ENCODE measurements around the gene P4HB.

Gene P4HB

DNA sequence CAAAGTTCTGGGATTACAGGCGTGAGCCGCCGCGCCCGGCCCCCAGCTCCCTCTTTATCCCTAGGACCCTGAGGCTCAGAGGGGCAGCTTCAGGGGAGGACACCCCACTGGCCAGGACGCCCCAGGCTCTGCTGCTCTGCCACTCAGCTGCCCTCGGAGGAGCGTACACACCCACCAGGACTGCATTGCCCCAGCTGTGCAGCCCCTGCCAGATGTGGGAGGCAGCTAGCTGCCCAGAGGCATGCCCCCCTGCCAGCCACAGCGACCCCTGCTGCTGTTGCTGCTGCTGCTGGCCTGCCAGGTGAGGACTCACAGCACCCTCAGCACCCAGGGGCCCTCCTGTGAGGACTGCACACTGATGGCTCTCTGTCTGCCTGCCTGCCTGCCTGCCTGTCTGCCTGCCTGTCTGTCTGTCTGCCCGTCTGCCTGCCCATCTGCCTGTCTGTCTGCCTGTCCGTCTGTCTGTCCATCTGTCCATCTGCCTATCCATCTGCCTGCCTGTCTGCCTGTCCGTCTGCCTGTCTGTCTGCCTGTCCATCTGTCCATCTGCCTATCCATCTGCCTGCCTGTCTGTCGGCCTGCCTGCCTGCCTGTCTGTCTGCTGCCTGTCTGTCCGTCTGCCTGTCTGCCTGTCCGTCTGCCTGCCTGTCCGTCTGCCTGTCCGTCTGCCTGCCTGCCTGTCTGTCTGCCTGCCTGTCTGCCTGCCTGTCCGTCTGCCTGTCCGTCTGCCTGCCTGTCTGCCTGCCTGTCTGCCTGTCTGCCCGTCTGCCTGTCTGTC, 51.4 kb downstream of the P4HB start:
- DNase-seq: no peak

- no peak for DNase-seq
These were observed 52.5 kb downstream of the P4HB start for GRCh38 chr17:81807839-81808238.

GRCh38 chr17:81807210-81807719, 53.1 kb downstream of the P4HB start:
- DNase-seq: no peak

- no peak for DNase-seq
These were observed 53.7 kb downstream of the P4HB start for GRCh38 chr17:81806461-81807209.

DNA sequence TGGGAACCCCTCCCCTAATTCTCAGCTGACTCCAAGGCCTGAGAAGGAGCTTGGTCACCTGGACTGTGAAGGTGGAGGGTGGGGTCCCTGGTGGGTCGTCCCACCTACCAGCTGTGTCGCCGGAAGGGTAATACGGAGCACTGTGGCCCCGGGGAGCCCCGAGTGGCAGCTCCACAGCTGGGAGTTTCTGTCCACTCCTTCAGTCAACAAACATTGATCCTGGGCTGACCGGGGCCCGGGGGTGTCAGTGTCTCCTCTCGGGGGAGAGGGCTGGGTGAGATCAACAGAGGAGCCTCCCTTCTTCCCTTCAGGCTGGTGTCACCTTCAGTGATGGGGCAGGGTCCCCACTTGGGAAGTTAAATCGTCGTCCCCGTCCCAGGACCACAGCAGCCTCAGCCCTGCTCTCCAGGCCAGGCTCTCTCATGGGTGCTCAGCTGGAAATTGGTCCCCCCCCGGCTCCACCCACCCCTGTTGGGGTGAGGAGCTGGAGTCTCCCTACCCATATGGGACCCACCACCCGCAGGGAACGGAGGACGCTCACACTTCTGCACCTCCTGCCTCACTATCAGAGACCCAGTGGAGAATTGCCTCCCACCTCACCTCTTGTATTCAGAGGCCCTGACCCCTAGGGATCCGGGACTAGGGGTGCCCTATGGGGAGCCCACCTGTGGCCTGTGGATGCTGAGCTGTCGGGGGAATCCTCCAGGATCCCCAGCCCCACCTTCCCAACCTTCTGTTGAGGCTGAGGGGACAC, 54.5 kb downstream of the P4HB start:
- DNase-seq: no peak

GRCh38 chr17:81804559-81805399, 55.6 kb downstream of the P4HB start:
- DNase-seq: no peak

- no peak for DNase-seq
These were observed 56.4 kb downstream of the P4HB start, which contains the start of gene GCGR for GRCh38 chr17:81803728-81804558. Gene GCGR (plus strand): TSS chr17:81804150. CDS start chr17:81809019, 4,869 bp downstream.

- no peak for DNase-seq
These were observed 57.3 kb downstream of the P4HB start for GRCh38 chr17:81802856-81803643.

- no peak for DNase-seq
These were observed 58.1 kb downstream of the P4HB start for GRCh38 chr17:81802048-81802758.

DNA sequence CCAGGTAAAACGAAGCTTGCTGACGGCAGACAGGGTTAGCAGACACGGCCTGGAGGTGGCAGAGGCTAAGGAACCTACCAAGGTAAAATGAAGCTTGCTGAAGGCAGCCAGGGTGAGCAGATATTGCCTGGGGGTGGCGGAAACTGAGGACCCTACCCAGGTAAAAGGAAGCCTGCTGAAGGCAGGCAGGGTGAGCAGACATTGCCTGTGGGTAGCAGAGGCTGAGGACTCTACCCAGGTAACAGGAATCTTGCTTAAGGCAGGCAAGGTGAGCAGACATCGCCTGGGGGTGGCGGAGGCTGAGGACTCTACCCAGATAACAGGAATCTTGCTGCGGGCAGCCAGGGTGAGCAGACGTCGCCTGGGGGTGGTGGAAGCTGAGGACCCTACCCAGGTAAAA, 59.0 kb downstream of the P4HB start:
- DNase-seq: no peak

GRCh38 chr17:81794509-81794908, 65.8 kb downstream of the P4HB start:
- no peak for DNase-seq

DNA sequence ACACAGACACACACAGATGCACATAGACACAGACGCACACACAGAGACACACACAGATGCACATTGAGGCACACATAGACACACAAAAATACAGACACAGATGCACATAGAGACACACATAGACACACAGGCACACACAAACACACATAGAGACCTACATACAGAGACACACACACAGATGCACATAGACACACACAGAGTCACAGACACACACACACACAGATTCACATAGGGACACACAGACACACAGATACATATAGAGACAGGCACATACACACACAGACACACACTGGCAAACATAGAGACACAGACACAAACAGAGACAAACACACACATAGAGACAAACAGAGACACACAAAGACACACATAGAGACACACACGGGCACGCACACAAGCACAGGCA, 66.3 kb downstream of the P4HB start:
- DNase-seq: no peak
